GM13976 (cell line): ENCODE results near the gene HP.

Experiments
- DNase-seq: peaks from one replicate; pipeline ENCODE4 v3.0.0; 2012; ENCODE audit warnings: low spot score
- CTCF ChIP-seq: IDR thresholded peaks from 2 replicates; pipeline ENCODE4 v1.5.1; 2012; ENCODE audit warnings: borderline replicate concordance, mild to moderate bottlenecking; ENCODE audit not compliant: insufficient read depth; ENCODE audit errors: extremely low read depth, missing control alignments, control extremely low read depth
- in situ Hi-C: fragments of 300-500 bp; cut with MboI; formaldehyde crosslinking; loops from one replicate; pipeline ENCODE4 v1.12.0; 2022; ENCODE audit warnings: low sequenced_read_pairs, mixed read lengths, inconsistent platforms; ENCODE audit not compliant: unreplicated experiment

The HP gene

GRCh38 chr16:72099377-72099818, 45.1 kb downstream of the HP start:
- DNase-seq: peak; percentile 73
- peak; percentile 47 for TF ChIP-seq CTCF
- in situ Hi-C loops: no loop called here

GRCh38 chr16:72101195-72101594, 46.9 kb downstream of the HP start:
- no peak for DNase-seq
- in situ Hi-C loops: no loop called here
- TF ChIP-seq CTCF: no peak

- no peak for DNase-seq
- in situ Hi-C loops: no loop called here
- no peak for TF ChIP-seq CTCF
These were observed 50.6 kb downstream of the HP start for GRCh38 chr16:72104905-72105304.

- TF ChIP-seq CTCF: no peak
- in situ Hi-C loops: no loop called here
- DNase-seq: no peak
These were observed 51.7 kb downstream of the HP start for GRCh38 chr16:72105978-72106377.

- DNase-seq: no peak
- in situ Hi-C loops: no loop called here
- TF ChIP-seq CTCF: no peak
These were observed 53.1 kb downstream of the HP start for GRCh38 chr16:72107371-72107770.

- DNase-seq: no peak
- TF ChIP-seq CTCF: no peak
- in situ Hi-C loops: no loop called here
These were observed 54.2 kb downstream of the HP start for GRCh38 chr16:72108353-72109102.
